ENCODE data around the gene OR13H1.

DNA sequence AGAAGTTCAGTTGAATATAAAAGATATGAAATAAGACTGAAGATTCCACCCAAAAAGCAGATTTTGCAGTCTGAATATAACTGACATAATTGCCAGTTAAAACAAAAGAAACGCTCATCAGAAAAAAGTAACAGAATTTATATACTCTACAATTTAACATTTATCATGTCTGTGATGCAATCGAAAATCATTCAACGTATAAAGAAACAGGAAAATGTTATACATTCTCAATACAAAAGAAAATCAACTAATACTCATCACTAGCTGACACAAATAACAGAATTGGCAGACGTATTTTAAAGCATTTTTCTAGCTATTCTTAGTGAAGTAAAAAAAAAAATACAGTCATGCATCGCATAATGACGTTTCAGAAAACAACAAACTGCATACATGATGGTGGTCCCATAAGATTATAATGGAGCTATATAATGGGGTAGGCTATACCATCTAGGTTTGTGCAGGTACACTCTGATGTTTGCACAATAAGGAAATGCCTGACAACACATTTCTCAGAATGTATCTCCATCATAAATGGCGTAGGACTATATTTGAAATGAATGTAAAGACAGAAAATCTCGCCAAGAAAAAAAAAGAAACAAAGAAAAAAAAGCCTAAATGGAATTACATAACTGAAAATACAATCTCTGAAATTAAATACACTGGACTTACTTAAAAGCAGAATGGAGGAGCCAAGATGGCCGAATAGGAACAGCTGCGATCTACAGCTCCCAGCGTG is 34.3 kb downstream of the OR13H1 start:
- no peak for TF ChIP-seq GATA2 (IDR thresholded peaks at IDR 0.05; ENCODE audit: low read depth, low read length)
- no peak for TF ChIP-seq GATA3 (IDR thresholded peaks at IDR 0.05; ENCODE audit: low read depth, low read length)
